Measurements from ENCODE around the gene AKR1B15.

- TF ChIP-seq EZH2 (IDR thresholded peaks at IDR 0.05) (no peak), POLR2AphosphoS5 (IDR thresholded peaks at IDR 0.05; ENCODE audit: borderline replicate concordance, low read depth, low read length) (no peak), FOXP2 (optimal IDR thresholded peaks at IDR 0.05; ENCODE audit: control extremely low read depth, extremely low read length, insufficient read depth) (no peak)
Measured at GRCh38 chr7:134612197-134612596, 63.3 kb downstream of the AKR1B15 start.

Data from SK-N-MC (cell line).